Uterus (tissue), 2 donors: ENCODE results near the gene CCDC78.

Experiments
- CTCF ChIP-seq, 4 experiments: fragments of 200-600 bp in 2 of 4; fragments of 450-650 bp in 2 of 4; sonication (generic) in 2 of 4; IDR thresholded peaks; one replicate each; pipeline ENCODE4 v1.5.1; 2016 to 2019; ENCODE audit warnings: antibody characterized with exemption in 4 of 4, mild to moderate bottlenecking in 2 of 4, moderate library complexity in 1 of 4
- POLR2A ChIP-seq, 2 donors: fragments of 450-650 bp; IDR thresholded peaks; one replicate each; pipeline ENCODE4 v1.6.1; 2016; ENCODE audit warnings: antibody characterized with exemption in 2 of 2, mild to moderate bottlenecking in 1 of 2, moderate library complexity in 1 of 2

- TF ChIP-seq CTCF (IDR thresholded peaks at IDR 0.05) (no peak), POLR2A (IDR thresholded peaks at IDR 0.05) (no peak)
These were observed 130 bp downstream of the CCDC78 start for GRCh38 chr16:726188-726437.
